ENCODE results near the gene TCAF1.

Gene TCAF1
- total RNA-seq = 7.1 reads per million, percentile 26 among the genes with 10 or more reads in this experiment

- peak; percentile 85 for DNase-seq
Observed at GRCh38 chr7:143901668-143902331, at the start of gene TCAF1. Gene TCAF1 (minus strand): TSS chr7:143902176. CDS start chr7:143876608, 25,568 bp downstream.

DNA sequence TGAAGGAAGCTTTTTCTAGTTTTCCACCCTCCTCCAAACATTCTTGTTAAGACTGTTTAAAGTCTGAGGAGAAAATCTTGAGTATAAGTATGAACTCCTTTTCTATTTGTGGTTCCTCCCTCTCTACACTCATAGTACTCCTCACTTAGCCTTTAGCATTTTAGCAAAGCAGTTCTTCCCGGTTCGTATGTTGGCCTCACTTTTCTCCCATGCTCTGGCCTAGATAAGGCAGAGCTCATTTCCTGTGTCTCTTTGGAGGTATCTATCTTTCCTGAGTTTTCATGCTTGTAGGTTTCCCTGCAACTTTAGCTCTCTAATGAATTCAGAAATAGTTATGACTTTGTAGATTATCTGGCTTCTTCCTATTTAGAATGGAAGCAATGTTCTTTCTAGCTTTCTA is 46.8 kb upstream of the TCAF1 start:
- no peak for DNase-seq

GRCh38 chr7:143947111-143947510 is 45.1 kb upstream of the TCAF1 start:
- DNase-seq = no peak

GRCh38 chr7:143945423-143945822 is 43.4 kb upstream of the TCAF1 start:
- no peak for DNase-seq

DNA sequence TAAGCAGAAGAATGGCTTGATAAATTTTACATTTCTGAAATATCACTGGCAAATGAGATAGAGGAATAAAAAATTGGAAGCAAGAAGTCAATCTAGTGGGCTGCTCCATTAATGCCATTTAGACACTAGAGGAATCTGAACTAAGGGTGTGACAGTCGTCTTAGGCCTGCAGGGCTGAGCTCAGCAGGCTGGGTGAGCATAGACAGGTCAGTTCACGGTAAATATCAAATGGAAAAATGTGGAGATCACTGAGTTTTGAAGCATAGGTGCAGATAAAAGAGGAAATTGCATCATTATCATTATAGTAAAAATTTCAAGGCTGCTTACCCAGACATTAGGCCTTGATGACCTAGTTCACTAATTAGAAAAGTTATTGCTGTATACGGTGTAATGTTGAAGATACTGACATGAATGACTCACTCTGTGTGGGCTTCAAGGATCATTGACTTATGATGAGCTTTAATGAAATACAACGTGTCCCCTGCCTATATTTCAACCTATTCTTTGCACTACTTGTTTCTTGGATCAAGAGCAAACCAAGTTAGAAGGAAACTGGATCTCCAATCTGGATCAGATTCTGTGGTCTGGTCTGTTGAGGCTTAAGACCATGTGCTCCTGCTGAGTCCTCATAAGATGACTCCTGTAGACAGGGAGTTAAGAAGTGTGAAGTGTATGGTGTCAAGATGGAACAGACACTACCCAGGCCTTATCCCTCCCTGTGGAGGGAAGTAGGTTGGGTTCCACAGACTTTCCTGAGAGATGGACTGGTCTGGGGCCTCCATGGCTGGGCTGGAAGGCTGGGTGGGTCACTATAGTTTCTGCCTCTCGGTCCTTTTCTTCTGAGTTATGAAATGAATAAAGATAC is 36.6 kb upstream of the TCAF1 start:
- no peak for DNase-seq

GRCh38 chr7:143936087-143937009 is 34.4 kb upstream of the TCAF1 start:
- no peak for DNase-seq

DNA sequence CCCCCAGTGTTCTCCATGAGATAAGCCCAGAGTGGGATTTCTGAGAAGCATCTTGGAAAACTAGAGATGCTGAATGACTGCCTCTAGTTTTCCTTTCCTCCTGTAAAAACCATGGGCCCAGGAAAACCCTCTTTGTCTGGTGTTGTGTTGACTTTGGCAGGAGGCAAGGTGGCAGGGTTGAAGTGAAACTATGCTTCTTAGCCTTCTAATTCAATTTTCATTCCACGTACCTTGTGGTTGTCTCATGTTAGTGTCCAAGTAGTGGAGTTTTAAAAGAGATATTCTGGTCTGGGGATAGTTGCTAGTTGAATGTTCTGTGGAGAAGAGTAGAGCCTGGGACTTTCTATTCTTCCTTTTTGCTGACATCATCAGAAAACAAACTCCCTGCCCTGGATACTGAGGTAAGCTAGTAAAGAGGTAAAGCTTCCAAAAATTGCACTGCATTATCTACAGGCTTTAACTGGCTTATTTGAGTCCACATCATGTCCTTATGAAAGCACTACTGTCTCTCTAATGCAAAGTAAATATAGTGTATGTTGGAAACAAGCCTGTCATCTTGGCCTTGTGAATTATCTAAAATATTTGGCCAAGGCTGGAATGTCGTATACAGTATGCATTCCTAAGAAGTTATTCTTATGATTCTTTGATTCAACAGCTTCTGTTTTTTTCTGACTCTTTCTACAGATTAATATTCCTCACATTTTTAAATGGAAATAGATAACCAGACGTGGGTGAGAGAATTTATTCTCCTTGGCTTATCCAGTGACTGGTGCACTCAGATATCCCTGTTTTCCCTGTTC is 32.8 kb upstream of the TCAF1 start, which contains the start of gene OR2F2:
Gene OR2F2, plus strand, starts transcription at position 708 of the 800 bp plus-strand sequence. Its CDS starts 0 bp downstream, at position 708.
- no peak for DNase-seq

- no peak for DNase-seq
Observed at GRCh38 chr7:143931739-143932138, 29.8 kb upstream of the TCAF1 start.

DNA sequence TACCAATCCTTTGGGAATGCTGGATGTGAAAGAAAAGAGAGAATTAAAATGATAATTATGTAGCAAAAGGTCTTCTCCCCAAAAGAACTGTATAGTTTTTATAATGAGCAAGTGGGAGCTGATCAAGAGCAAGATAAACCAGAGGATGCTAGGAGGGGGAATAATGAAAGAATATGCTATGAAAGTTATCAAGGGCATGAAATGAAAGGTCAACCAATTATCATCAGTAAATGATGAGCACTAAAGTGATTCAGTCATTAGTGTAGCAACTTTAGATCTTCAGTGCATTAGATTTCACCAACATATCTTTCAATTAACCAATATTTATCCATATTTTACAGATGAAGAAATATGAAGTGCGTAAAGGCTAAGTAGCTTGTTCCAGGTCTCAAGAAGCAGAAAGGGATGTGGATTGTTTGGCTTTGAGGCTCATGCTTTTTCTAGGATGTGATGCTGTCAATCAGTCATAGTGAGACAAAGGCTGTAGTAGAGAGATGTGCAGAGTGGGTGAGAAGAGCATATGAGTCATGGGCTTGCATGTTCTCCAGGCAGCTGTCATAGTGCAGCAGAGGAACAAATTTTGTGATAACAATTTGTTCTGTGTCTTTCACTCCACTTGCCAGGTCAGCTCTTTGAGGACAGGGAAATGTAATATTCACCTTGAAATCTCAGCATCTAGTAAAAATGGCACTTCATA is 27.4 kb upstream of the TCAF1 start:
- DNase-seq = no peak

DNA sequence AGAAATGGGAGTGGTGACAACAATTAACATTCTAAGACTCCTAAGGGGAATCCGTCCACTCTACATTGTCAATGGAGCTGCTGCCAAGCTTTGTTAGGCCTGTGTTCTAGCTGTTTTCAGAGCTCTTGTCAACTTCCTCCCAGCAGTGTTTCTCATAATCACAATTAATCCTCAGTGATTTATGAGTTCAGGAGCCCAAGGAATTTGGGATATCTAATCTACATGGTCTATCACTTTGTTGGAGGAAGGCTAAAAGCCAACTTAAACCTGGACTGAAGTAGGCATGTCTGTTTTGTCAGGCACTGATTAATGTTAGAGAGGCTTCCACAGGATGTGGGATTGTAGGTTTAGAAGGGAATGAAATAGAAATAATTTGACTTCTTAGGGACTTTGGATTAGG is 22.9 kb upstream of the TCAF1 start:
- no peak for DNase-seq

- no peak for DNase-seq
Observed at GRCh38 chr7:143914938-143915652, 13.1 kb upstream of the TCAF1 start.

GRCh38 chr7:143913945-143914615 is 12.1 kb upstream of the TCAF1 start:
- no peak for DNase-seq

DNA sequence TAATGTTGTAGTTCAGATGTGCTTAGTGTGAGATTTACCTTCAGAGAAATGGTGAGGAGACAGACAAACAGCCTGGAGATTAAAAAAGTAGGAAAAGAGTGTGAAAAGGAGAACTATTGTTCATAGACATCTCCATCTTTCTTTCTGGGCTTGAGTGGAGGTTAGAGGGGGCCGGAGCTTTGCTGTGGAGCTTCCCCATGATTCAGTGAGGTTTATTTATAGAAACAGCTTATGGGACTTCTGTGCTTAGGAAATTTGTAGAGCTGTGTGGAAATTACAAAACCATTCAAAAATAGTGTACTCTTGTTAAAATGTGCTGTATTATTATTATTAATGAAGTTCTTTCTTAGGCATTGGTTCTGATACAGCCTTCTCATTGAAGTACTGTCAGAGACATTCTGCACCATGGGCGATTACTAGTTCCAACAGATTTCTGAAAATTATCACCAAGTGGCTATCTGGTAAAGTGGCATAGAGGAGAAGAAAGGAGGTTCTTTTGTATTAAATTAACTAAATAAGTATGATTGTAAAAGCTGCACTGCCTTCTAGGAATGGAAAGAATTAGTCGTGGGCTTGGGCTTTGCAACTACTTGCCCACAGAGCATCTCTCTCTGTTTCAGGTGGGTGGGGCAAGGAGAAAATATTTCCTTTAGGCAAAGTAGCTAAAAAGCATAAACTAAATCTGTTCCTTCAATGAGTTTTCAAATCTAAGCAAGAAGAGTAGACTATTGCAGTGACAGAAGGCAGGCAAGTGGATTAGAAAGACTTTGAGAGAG is 8.7 kb upstream of the TCAF1 start:
- DNase-seq = no peak

DNA sequence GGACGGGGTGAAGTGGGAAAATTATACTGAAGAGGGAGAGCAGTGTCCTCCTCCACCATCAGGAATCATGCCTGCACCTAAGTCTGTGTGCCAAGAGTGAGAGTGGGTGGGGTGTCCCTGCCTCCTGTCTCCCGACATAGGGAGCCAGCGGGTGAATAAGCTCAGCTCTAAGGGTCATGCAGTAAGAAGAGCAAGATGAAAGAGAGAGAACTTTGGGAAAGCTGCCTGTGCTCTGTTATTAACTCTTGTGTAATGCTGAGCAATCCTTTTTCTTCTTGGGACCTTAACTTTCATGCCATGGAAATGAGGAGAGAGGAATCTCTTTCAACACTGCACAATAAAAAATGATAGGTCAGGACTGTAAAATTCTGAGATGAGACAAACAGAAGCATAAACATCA is 7.9 kb upstream of the TCAF1 start:
- no peak for DNase-seq

DNA sequence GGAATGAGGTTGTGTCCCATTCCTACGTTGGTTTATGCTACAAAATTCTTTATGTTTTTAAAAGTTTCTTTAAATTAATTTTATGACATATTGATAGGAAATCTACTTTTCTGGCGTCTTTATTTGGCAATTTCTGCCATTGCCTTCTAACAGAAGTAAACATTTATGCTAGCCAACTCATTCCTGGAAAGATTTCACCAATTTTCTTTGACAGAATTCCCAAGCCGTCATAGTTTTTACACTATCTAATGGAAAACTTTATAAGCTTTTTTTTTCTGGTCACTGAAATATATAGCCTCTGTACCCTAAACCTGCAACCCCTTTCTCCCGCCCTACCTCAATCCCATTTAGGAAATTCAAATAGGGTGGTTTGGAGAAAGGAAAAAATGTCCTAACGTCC is 6.1 kb upstream of the TCAF1 start:
- no peak for DNase-seq

- no peak for DNase-seq
Observed at GRCh38 chr7:143906895-143907294, 4.9 kb upstream of the TCAF1 start.

GRCh38 chr7:143906151-143906550 is 4.2 kb upstream of the TCAF1 start:
- no peak for DNase-seq

DNA sequence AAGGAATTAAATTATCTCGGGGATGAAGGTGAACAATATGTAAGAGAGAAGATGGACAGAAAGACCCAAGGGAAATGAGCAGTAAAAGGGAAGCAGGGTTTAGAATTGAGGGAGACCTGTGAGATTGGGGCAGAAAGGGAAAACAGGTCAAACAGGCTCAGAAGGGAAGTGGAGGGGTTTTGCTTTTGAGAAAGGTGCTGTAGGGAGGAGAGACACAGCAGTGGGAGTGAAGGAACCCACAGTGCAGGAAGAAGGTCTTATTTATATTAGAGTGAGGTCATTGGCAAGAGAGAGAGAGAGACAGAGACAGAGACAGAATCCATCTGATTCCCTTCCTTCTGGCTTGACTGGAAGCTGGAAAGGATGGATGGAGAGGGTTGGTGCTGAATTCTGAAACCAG is 3.5 kb upstream of the TCAF1 start:
- DNase-seq = no peak

DNA sequence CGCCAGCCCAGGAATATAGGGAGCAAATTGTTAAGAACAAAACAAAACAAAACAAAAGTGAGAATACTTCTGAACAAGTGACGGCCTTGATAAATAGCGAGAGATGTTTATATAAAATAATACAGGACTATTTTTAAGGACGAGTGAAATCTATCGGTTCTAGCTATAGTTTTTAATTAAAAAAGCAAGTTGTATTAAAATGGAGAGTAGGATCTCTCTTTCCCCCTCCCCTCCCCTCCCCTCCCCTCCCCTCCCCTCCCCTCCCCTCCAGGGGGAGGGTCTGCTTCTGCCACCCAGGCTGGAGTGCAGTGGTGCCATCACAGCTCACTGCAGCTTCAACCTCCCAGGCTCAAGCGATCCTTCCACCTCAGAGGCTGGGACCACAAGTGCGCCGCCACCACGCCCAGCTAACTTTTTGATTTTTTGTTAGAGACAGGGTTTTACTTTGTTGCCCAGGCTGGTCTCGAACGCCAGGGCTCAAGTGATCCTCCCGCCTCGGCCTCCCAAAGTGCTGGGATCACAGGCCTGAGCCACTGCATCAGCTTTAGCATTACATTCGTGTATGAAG is 440 bp upstream of the TCAF1 start:
- DNase-seq = no peak

Data from effector CD4-positive, alpha-beta T cell (primary cell).